GM23338 (cell line): ENCODE data around the gene SH3GL2. TPM values are rescaled to one million over a fixed set of nuclear protein-coding genes. Genes with fewer than 3 reads are reported as not detected.

Experiments used
- ATAC-seq: fragments of 200-7000 bp; cut with Tn5 transposase; 3 replicates; pipeline ENCODE4 v1.9.1; 2020
- DNase-seq: peaks from one replicate; pipeline ENCODE4 v3.0.0-alpha.2; 2015; ENCODE audit warnings: low spot score
- H2AFZ ChIP-seq: fragments of 200-600 bp; sonication (generic); 2 replicates; pipeline ENCODE4 v1.8.0; 2016; ENCODE audit warnings: antibody characterized with exemption, mild to moderate bottlenecking, moderate library complexity
- H3F3A ChIP-seq: fragments of 200-600 bp; sonication (generic); replicated peaks from 2 replicates; pipeline ENCODE4 v1.8.0; 2017; ENCODE audit warnings: antibody characterized with exemption, mixed run types, low read depth
- H3K27ac ChIP-seq: fragments of 200-600 bp; sonication (generic); 2 replicates; pipeline ENCODE4 v1.6.1; 2016; ENCODE audit warnings: low read depth
- H3K27me3 ChIP-seq: fragments of 200-600 bp; sonication (generic); 2 replicates; pipeline ENCODE4 v1.8.0; 2016; ENCODE audit warnings: mild to moderate bottlenecking, mixed run types, moderate library complexity; ENCODE audit not compliant: insufficient read depth
- H3K36me3 ChIP-seq: fragments of 200-600 bp; sonication (generic); 2 replicates; pipeline ENCODE4 v1.8.0; 2016; ENCODE audit warnings: mild to moderate bottlenecking; ENCODE audit not compliant: insufficient read depth
- H3K4me1 ChIP-seq: fragments of 200-600 bp; sonication (generic); 2 replicates; pipeline ENCODE4 v1.8.0; 2016; ENCODE audit warnings: mild to moderate bottlenecking, moderate library complexity; ENCODE audit not compliant: insufficient read depth
- H3K4me2 ChIP-seq: fragments of 200-600 bp; sonication (generic); 2 replicates; pipeline ENCODE4 v1.7.1; 2017; ENCODE audit warnings: mixed run types
- H3K4me3 ChIP-seq: fragments of 200-600 bp; sonication (generic); 2 replicates; pipeline ENCODE4 v1.6.1; 2016; ENCODE audit warnings: mixed run types
- H3K79me2 ChIP-seq: fragments of 200-600 bp; sonication (generic); replicated peaks from 2 replicates; pipeline ENCODE4 v1.8.0; 2017; ENCODE audit warnings: mild to moderate bottlenecking; ENCODE audit not compliant: insufficient read depth
- H3K9me2 ChIP-seq: fragments of 200-600 bp; sonication (generic); 2 replicates; pipeline ENCODE4 v1.8.0; 2017; ENCODE audit not compliant: insufficient read depth
- H4K20me1 ChIP-seq: fragments of 200-600 bp; sonication (generic); replicated peaks from 2 replicates; pipeline ENCODE4 v1.8.0; 2017; ENCODE audit warnings: mild to moderate bottlenecking; ENCODE audit not compliant: insufficient read depth
- H3K27ac Mint-ChIP-seq: 2 replicates; pipeline ENCODE4 v1.8.0; 2020; ENCODE audit warnings: inconsistent platforms, mild to moderate bottlenecking, moderate library complexity, mixed read lengths
- H3K27me3 Mint-ChIP-seq: 3 replicates; pipeline ENCODE4 v1.8.0; 2022; ENCODE audit warnings: low read depth, mild to moderate bottlenecking, moderate library complexity, mixed read lengths, inconsistent platforms; ENCODE audit not compliant: insufficient read depth, poor library complexity
- H3K36me3 Mint-ChIP-seq: 3 replicates; pipeline ENCODE4 v1.8.0; 2021; ENCODE audit warnings: low read depth, mild to moderate bottlenecking, inconsistent platforms, moderate library complexity, mixed read lengths
- H3K4me1 Mint-ChIP-seq: 3 replicates; pipeline ENCODE4 v1.8.0; 2020; ENCODE audit warnings: mild to moderate bottlenecking, inconsistent platforms, mixed read lengths
- H3K4me3 Mint-ChIP-seq: 3 replicates; pipeline ENCODE4 v1.8.0; 2021; ENCODE audit warnings: moderate library complexity, mild to moderate bottlenecking, inconsistent platforms, mixed read lengths
- H3K9me3 Mint-ChIP-seq: 3 replicates; pipeline ENCODE4 v1.8.0; 2020; ENCODE audit warnings: moderate library complexity, mild to moderate bottlenecking, inconsistent platforms, mixed read lengths
- CREB1 ChIP-seq: fragments of 250-450 bp; sonication (Bioruptor Pico); IDR thresholded peaks from 2 replicates; pipeline ENCODE4 v1.5.0; 2020; ENCODE audit warnings: low read depth, mild to moderate bottlenecking, moderate library complexity
- CTCF ChIP-seq, 2 experiments: fragments of 200-600 bp in 1 of 2; sonication (generic) in 1 of 2; conservative IDR thresholded peaks; 2 replicates each; pipeline versions ENCODE4 v1.5.1 to v1.6.1; 2016 to 2017; ENCODE audit warnings: antibody characterized with exemption in 2 of 2, low read depth in 2 of 2, mild to moderate bottlenecking in 2 of 2, moderate library complexity in 1 of 2
- ETS1 ChIP-seq: IDR thresholded peaks from 2 replicates; pipeline ENCODE4 v1.6.1; 2016; ENCODE audit warnings: antibody characterized with exemption
- EZH2 ChIP-seq: fragments of 200-600 bp; sonication (generic); IDR thresholded peaks from one replicate; pipeline ENCODE4 v1.8.0; 2017; ENCODE audit warnings: antibody characterized with exemption, mild to moderate bottlenecking, low read depth; ENCODE audit not compliant: unreplicated experiment
- EZH2phosphoT487 ChIP-seq: fragments of 200-600 bp; sonication (generic); IDR thresholded peaks from one replicate; pipeline ENCODE4 v1.8.1; 2018; ENCODE audit warnings: antibody characterized with exemption; ENCODE audit not compliant: unreplicated experiment
- JUNB ChIP-seq: IDR thresholded peaks from one replicate; pipeline ENCODE4 v1.6.1; 2016; ENCODE audit warnings: antibody characterized with exemption; ENCODE audit not compliant: unreplicated experiment
- NANOG ChIP-seq: IDR thresholded peaks from 2 replicates; pipeline ENCODE4 v1.6.1; 2016; ENCODE audit warnings: antibody characterized with exemption, borderline replicate concordance
- POLR2AphosphoS5 ChIP-seq: IDR thresholded peaks from 2 replicates; pipeline ENCODE4 v1.6.1; 2016; ENCODE audit warnings: antibody characterized with exemption, low read depth
- STAT1 ChIP-seq: IDR thresholded peaks from one replicate; pipeline ENCODE4 v1.6.1; 2016; ENCODE audit warnings: antibody characterized with exemption; ENCODE audit not compliant: unreplicated experiment
- ZNF114 ChIP-seq: fragments of 250-450 bp; sonication (Bioruptor Pico); IDR thresholded peaks from 2 replicates; pipeline ENCODE4 v1.5.0; 2020; ENCODE audit warnings: mild to moderate bottlenecking, moderate library complexity
- ZNF331 ChIP-seq: fragments of 250-450 bp; sonication (Bioruptor Pico); IDR thresholded peaks from 2 replicates; pipeline ENCODE4 v1.5.0; 2020; ENCODE audit warnings: low read depth, mild to moderate bottlenecking, moderate library complexity
- ZNF462 ChIP-seq: fragments of 250-450 bp; sonication (Bioruptor Pico); IDR thresholded peaks from 2 replicates; pipeline ENCODE4 v1.5.0; 2020; ENCODE audit warnings: mild to moderate bottlenecking, moderate library complexity
- polyA plus RNA-seq: library from polyadenylated mRNA; unstranded; fragments of >200 nt; fragmentation: Nextera tagmentation; extraction: Ambion mirVana; gene quantifications from 2 replicates; pipeline ENCODE4 v1.2.1, GENCODE V29; 2016
- total RNA-seq: library from RNA; depleted of rRNA; stranded (reverse); fragments of >200 nt; shearing (Covaris generic); gene quantifications from 2 replicates; pipeline ENCODE4 v1.2.3, GENCODE V29; 2014

SH3GL2 gene
- total and polyA plus RNA-seq, 2 experiments from 2014 or later: 5.9 to 8.6 TPM

GRCh38 chr9:17825265-17825659 is 246.4 kb downstream of the SH3GL2 start:
- H3K36me3 ChIP-seq: no peaks in the 10 kb centered on the region
- no peak overlapping the region for H3K27ac ChIP-seq
- no peak overlapping the region for H3K4me2 ChIP-seq
- peaks cover 8% of the 10 kb centered on the region for H3K4me1 Mint-ChIP-seq
- H2AFZ ChIP-seq: peak overlapping the region; percentile 1
- no peaks in the 10 kb centered on the region for H3F3A ChIP-seq
- DNase-seq (no peak), ATAC-seq (no peak)
- no peak overlapping the region for H3K4me3 ChIP-seq
- H4K20me1 ChIP-seq: no peaks in the 10 kb centered on the region
- H3K27me3 ChIP-seq: no peaks in the 10 kb centered on the region
- peaks cover 10% of the 10 kb centered on the region; the same call in 1 of the 2 replicates for H3K9me2 ChIP-seq
- H3K9me3 Mint-ChIP-seq: 0 out of 3 replicates have a peak, but pooled peaks cover 2% of the 10 kb centered on the region
- TF ChIP-seq ZNF331 (CRISPR knock-in tag) (no peak), NANOG (no peak), POLR2AphosphoS5 (no peak), EZH2 (no peak)
- H3K4me3 Mint-ChIP-seq: no peak overlapping the region
- H3K27ac Mint-ChIP-seq: no peak overlapping the region; the same call in 1 of the 2 replicates
- no peaks in the 10 kb centered on the region for H3K27me3 Mint-ChIP-seq
- no peaks in the 10 kb centered on the region for H3K79me2 ChIP-seq
- H3K36me3 Mint-ChIP-seq: no peaks in the 10 kb centered on the region
- no peaks in the 10 kb centered on the region; the same call in 1 of the 2 replicates for H3K4me1 ChIP-seq

- Mint-ChIP-seq H3K4me1 (peaks cover 10% of the 10 kb centered on the region), H3K9me3 (no peaks in the 10 kb centered on the region; the same call in 2 of the 3 replicates), H3K36me3 (no peaks in the 10 kb centered on the region), H3K4me3 (no peak overlapping the region), H3K27ac (no peak overlapping the region), H3K27me3 (no peaks in the 10 kb centered on the region)
- H3K27ac ChIP-seq: no peak overlapping the region
- H3F3A ChIP-seq: no peaks in the 10 kb centered on the region
- no peaks in the 10 kb centered on the region for H4K20me1 ChIP-seq
- ATAC-seq (no peak), DNase-seq (no peak)
- H2AFZ ChIP-seq: 0 out of 2 replicates have a peak overlapping the region, but pooled peaks have one; percentile 14
- H3K4me2 ChIP-seq: no peak overlapping the region
- H3K79me2 ChIP-seq: no peaks in the 10 kb centered on the region
- H3K4me3 ChIP-seq: no peak overlapping the region
- H3K4me1 ChIP-seq: no peaks in the 10 kb centered on the region; the same call in 1 of the 2 replicates
- peaks cover 15% of the 10 kb centered on the region; the same call in 1 of the 2 replicates for H3K9me2 ChIP-seq
- H3K27me3 ChIP-seq: no peaks in the 10 kb centered on the region
- no peaks in the 10 kb centered on the region for H3K36me3 ChIP-seq
- TF ChIP-seq NANOG (no peak), CTCF (conservative IDR thresholded peaks at IDR 0.05; ENCODE audit: low read depth in 2 of 2) (no peak), EZH2phosphoT487 (no peak), CREB1 (CRISPR knock-in tag) (no peak), ZNF462 (no peak), POLR2AphosphoS5 (no peak), ETS1 (no peak), EZH2 (no peak), ZNF114 (CRISPR knock-in tag) (no peak), STAT1 (no peak), JUNB (no peak), ZNF331 (CRISPR knock-in tag) (no peak)
Observed at GRCh38 chr9:17829064-17829463, 250.2 kb downstream of the SH3GL2 start.
